ENCODE measurements around the gene MAPK12.

MAPK12 gene

GRCh38 chr22:50261615-50262459 is at the start of gene MAPK12:
TSS of gene MAPK12 (minus strand) at chr22:50261683. CDS start at chr22:50261509, 174 bp downstream.
- DNase-seq (ENCODE audit: low read depth) = no peak

- DNase-seq (ENCODE audit: low read depth) = no peak
These were observed 49.5 kb upstream of the MAPK12 start for GRCh38 chr22:50310949-50311444.

GRCh38 chr22:50310031-50310722 is 48.7 kb upstream of the MAPK12 start:
- no peak for DNase-seq (ENCODE audit: low read depth)

- DNase-seq (ENCODE audit: low read depth) = no peak
These were observed 48.1 kb upstream of the MAPK12 start for GRCh38 chr22:50309601-50309991.

- no peak for DNase-seq (ENCODE audit: low read depth)
These were observed 47.6 kb upstream of the MAPK12 start for GRCh38 chr22:50308986-50309600.

GRCh38 chr22:50308597-50308935 is 47.1 kb upstream of the MAPK12 start:
- no peak for DNase-seq (ENCODE audit: low read depth)

GRCh38 chr22:50307890-50308596 is 46.6 kb upstream of the MAPK12 start:
- no peak for DNase-seq (ENCODE audit: low read depth)

- DNase-seq (ENCODE audit: low read depth) = no peak
These were observed 45.6 kb upstream of the MAPK12 start, which contains the start of gene PLXNB2 for GRCh38 chr22:50306753-50307749. TSS of gene PLXNB2 (minus strand) at chr22:50307646. CDS start at chr22:50290584, 17,062 bp downstream.

- DNase-seq (ENCODE audit: low read depth) = no peak
These were observed 44.6 kb upstream of the MAPK12 start for GRCh38 chr22:50305923-50306566.

- no peak for DNase-seq (ENCODE audit: low read depth)
These were observed 44.0 kb upstream of the MAPK12 start for GRCh38 chr22:50305393-50305922.

- no peak for DNase-seq (ENCODE audit: low read depth)
These were observed 43.3 kb upstream of the MAPK12 start for GRCh38 chr22:50304528-50305392.

GRCh38 chr22:50303848-50304527 is 42.5 kb upstream of the MAPK12 start:
- no peak for DNase-seq (ENCODE audit: low read depth)

- no peak for DNase-seq (ENCODE audit: low read depth)
These were observed 42.0 kb upstream of the MAPK12 start for GRCh38 chr22:50303515-50303847.

GRCh38 chr22:50302564-50302963 is 41.1 kb upstream of the MAPK12 start:
- no peak for DNase-seq (ENCODE audit: low read depth)

GRCh38 chr22:50302041-50302541 is 40.6 kb upstream of the MAPK12 start:
- DNase-seq (ENCODE audit: low read depth) = no peak

GRCh38 chr22:50301581-50301991 is 40.1 kb upstream of the MAPK12 start:
- DNase-seq (ENCODE audit: low read depth) = no peak

- DNase-seq (ENCODE audit: low read depth) = no peak
These were observed 39.3 kb upstream of the MAPK12 start for GRCh38 chr22:50300620-50301257.

Data from activated T-cell treated with anti-CD3 and anti-CD28 coated beads for 1 hour (primary cell).